OCI-LY1 (cell line): Measurements from ENCODE around the gene OSCAR.
A peak's percentile ranks its signal among the peaks of the same experiment; 100 is the strongest.
"Not testable (repeated sequence)": the region's sequence is repeated elsewhere in the genome, so short reads cannot be mapped to it uniquely, and the experiment has no call there.

Experiments
- H2AFZ ChIP-seq: fragments of 200-600 bp; sonication (generic), shearing (Covaris generic); 2 replicates; pipeline ENCODE4 v1.6.0; 2014; ENCODE audit warnings: antibody characterized with exemption, mild to moderate bottlenecking, low read length
- H3F3A ChIP-seq: fragments of 200-600 bp; sonication (generic), shearing (Covaris generic); 2 replicates; pipeline ENCODE4 v1.6.0; 2014; ENCODE audit warnings: mild to moderate bottlenecking, antibody characterized with exemption, low read length, moderate library complexity; ENCODE audit not compliant: insufficient read depth
- H3K27ac ChIP-seq: fragments of 200-600 bp; sonication (generic); 2 replicates; pipeline ENCODE4 v1.5.1; 2014; ENCODE audit warnings: low read length, mixed run types, mild to moderate bottlenecking, low read depth; ENCODE audit not compliant: poor library complexity, severe bottlenecking
- H3K27me3 ChIP-seq: fragments of 200-600 bp; sonication (generic); 2 replicates; pipeline ENCODE4 v1.6.0; 2014; ENCODE audit warnings: antibody characterized with exemption, mild to moderate bottlenecking, low read length, moderate library complexity; ENCODE audit not compliant: insufficient read depth
- H3K36me3 ChIP-seq: fragments of 200-600 bp; sonication (generic); 2 replicates; pipeline ENCODE4 v1.6.1; 2014; ENCODE audit warnings: mild to moderate bottlenecking, antibody characterized with exemption, low read length, moderate library complexity, mixed read lengths; ENCODE audit not compliant: insufficient read depth
- H3K4me1 ChIP-seq: fragments of 200-600 bp; sonication (generic); 2 replicates; pipeline ENCODE4 v1.5.1; 2014; ENCODE audit warnings: mild to moderate bottlenecking, low read length, moderate library complexity; ENCODE audit not compliant: insufficient read depth, severe bottlenecking
- H3K4me2 ChIP-seq: fragments of 200-600 bp; sonication (generic), shearing (Covaris generic); 2 replicates; pipeline ENCODE4 v1.6.1; 2014; ENCODE audit warnings: low read length
- H3K4me3 ChIP-seq: fragments of 200-600 bp; sonication (generic); 2 replicates; pipeline ENCODE4 v1.5.1; 2014; ENCODE audit warnings: low read length, low read depth, mild to moderate bottlenecking, mixed read lengths; ENCODE audit not compliant: poor library complexity, severe bottlenecking
- H3K79me2 ChIP-seq: fragments of 200-600 bp; shearing (Covaris generic); 2 replicates; pipeline ENCODE4 v1.6.1; 2016; ENCODE audit warnings: mixed run types, low read length, mixed read lengths; ENCODE audit not compliant: insufficient read depth
- H3K9ac ChIP-seq: fragments of 200-600 bp; sonication (generic), shearing (Covaris generic); 2 replicates; pipeline ENCODE4 v1.6.1; 2014; ENCODE audit warnings: mild to moderate bottlenecking, low read length, mixed read lengths
- H3K9me2 ChIP-seq: fragments of 200-600 bp; sonication (generic), shearing (Covaris generic); 2 replicates; pipeline ENCODE4 v1.6.1; 2014; ENCODE audit warnings: low read depth, mild to moderate bottlenecking, low read length, mixed read lengths
- H3K9me3 ChIP-seq: fragments of 200-600 bp; shearing (Covaris generic); 2 replicates; pipeline ENCODE4 v1.6.1; 2014; ENCODE audit warnings: low read length, mixed read lengths
- H4K20me1 ChIP-seq: fragments of 200-600 bp; sonication (generic), shearing (Covaris generic); 2 replicates; pipeline ENCODE4 v1.6.0; 2016; ENCODE audit warnings: mild to moderate bottlenecking, low read length; ENCODE audit not compliant: insufficient read depth
- CTCF ChIP-seq: fragments of 200-600 bp; sonication (generic), shearing (Covaris generic); IDR thresholded peaks from 2 replicates; pipeline ENCODE4 v1.5.1; 2017; ENCODE audit warnings: mild to moderate bottlenecking, antibody characterized with exemption, low read length, moderate library complexity, mixed read lengths
- EZH2 ChIP-seq: fragments of 200-600 bp; sonication (generic), shearing (Covaris generic); IDR thresholded peaks from 2 replicates; pipeline ENCODE4 v1.8.0; 2017; ENCODE audit warnings: borderline replicate concordance, mixed run types, mild to moderate bottlenecking, antibody characterized with exemption, low read length, moderate library complexity, mixed read lengths

The OSCAR gene

GRCh38 chr19:54099190-54099902 is 1.3 kb downstream of the OSCAR start:
- Histone ChIP-seq H3K9ac (no peak overlapping the region), H3K4me3 (no peak overlapping the region), H3K9me3 (no peaks in the 10 kb centered on the region), H3K4me2 (no peak overlapping the region), H3K79me2 (peaks cover 9% of the 10 kb centered on the region), H4K20me1 (no peaks in the 10 kb centered on the region), H3K9me2 (no peaks in the 10 kb centered on the region), H2AFZ (no peak overlapping the region), H3F3A (no peaks in the 10 kb centered on the region), H3K36me3 (peaks cover 3% of the 10 kb centered on the region; the same call in 1 of the 2 replicates), H3K4me1 (peaks cover 21% of the 10 kb centered on the region), H3K27me3 (no peaks in the 10 kb centered on the region), H3K27ac (no peak overlapping the region)
- no peak for TF ChIP-seq CTCF
- TF ChIP-seq EZH2: no peak

- no peaks in the 10 kb centered on the region for H3K36me3 ChIP-seq
- H3K4me2 ChIP-seq: 0 out of 2 replicates have a peak overlapping the region, but pooled peaks have one; percentile 16
- H3K27ac ChIP-seq: no peak overlapping the region
- no peak overlapping the region for H3K9ac ChIP-seq
- no peaks in the 10 kb centered on the region for H3K9me3 ChIP-seq
- peaks cover 4% of the 10 kb centered on the region for H3K4me1 ChIP-seq
- no peaks in the 10 kb centered on the region for H4K20me1 ChIP-seq
- H3F3A ChIP-seq: no peaks in the 10 kb centered on the region
- H3K27me3 ChIP-seq: no peaks in the 10 kb centered on the region
- no peak overlapping the region for H3K4me3 ChIP-seq
- no peaks in the 10 kb centered on the region for H3K79me2 ChIP-seq
- H3K9me2 ChIP-seq: no peaks in the 10 kb centered on the region
- no peak overlapping the region for H2AFZ ChIP-seq
- no peak for TF ChIP-seq EZH2
- no peak for TF ChIP-seq CTCF
Observed at GRCh38 chr19:54096617-54097106, 3.9 kb downstream of the OSCAR start.

GRCh38 chr19:54095859-54096616 is 4.6 kb downstream of the OSCAR start:
- not testable (repeated sequence) for H3K4me1 ChIP-seq, H3K9me2 ChIP-seq, H2AFZ ChIP-seq, H3K4me2 ChIP-seq, H3F3A ChIP-seq, H3K27ac ChIP-seq, H3K9me3 ChIP-seq, H3K27me3 ChIP-seq, H3K79me2 ChIP-seq, H3K9ac ChIP-seq, H3K36me3 ChIP-seq, H3K4me3 ChIP-seq, H4K20me1 ChIP-seq
